WI38 (cell line): ENCODE measurements around the gene SLC35B2.

Source experiments
- H3K4me3 ChIP-seq: 2 replicates; pipeline ENCODE4 v1.5.1; 2011; ENCODE audit warnings: low read depth, mild to moderate bottlenecking, control low read depth, low read length
- CTCF ChIP-seq: IDR thresholded peaks from 2 replicates; pipeline ENCODE4 v1.5.1; 2012; ENCODE audit warnings: low read depth, mild to moderate bottlenecking, control low read depth, low read length

The SLC35B2 gene

GRCh38 chr6:44285552-44286284, 28.4 kb upstream of the SLC35B2 start:
- no peak for TF ChIP-seq CTCF
- H3K4me3 ChIP-seq, result no peak overlapping the region

- H3K4me3 ChIP-seq, result no peak overlapping the region
- no peak for TF ChIP-seq CTCF
These were observed 27.5 kb upstream of the SLC35B2 start for GRCh38 chr6:44284867-44285266.

- H3K4me3 ChIP-seq, result no peak overlapping the region
- TF ChIP-seq CTCF, result no peak
These were observed 26.8 kb upstream of the SLC35B2 start for GRCh38 chr6:44284121-44284520.

GRCh38 chr6:44278774-44279697, 21.7 kb upstream of the SLC35B2 start:
- no peak overlapping the region for H3K4me3 ChIP-seq
- no peak for TF ChIP-seq CTCF

GRCh38 chr6:44278315-44278714, 21.0 kb upstream of the SLC35B2 start:
- H3K4me3 ChIP-seq, result no peak overlapping the region
- TF ChIP-seq CTCF, result no peak

- no peak for TF ChIP-seq CTCF
- no peak overlapping the region for H3K4me3 ChIP-seq
These were observed 20.4 kb upstream of the SLC35B2 start for GRCh38 chr6:44277763-44278162.
